OCI-LY7 (cell line): Measurements from ENCODE around the gene ZEB1.

ENCODE experiments used
- EZH2phosphoT487 ChIP-seq: fragments of 200-600 bp; sonication (generic); IDR thresholded peaks from 2 replicates; pipeline ENCODE4 v1.6.1; 2018; ENCODE audit warnings: low read depth, borderline replicate concordance, mild to moderate bottlenecking, mixed run types, antibody characterized with exemption, low read length, moderate library complexity, mixed read lengths
- TF ChIP-seq, protein P1 (sequence below): fragments of 200-600 bp; sonication (generic); conservative IDR thresholded peaks from 2 replicates; pipeline ENCODE4 v1.5.1; 2014; ENCODE audit warnings: mild to moderate bottlenecking, antibody characterized with exemption, low read length, moderate library complexity, mixed read lengths

DNA sequence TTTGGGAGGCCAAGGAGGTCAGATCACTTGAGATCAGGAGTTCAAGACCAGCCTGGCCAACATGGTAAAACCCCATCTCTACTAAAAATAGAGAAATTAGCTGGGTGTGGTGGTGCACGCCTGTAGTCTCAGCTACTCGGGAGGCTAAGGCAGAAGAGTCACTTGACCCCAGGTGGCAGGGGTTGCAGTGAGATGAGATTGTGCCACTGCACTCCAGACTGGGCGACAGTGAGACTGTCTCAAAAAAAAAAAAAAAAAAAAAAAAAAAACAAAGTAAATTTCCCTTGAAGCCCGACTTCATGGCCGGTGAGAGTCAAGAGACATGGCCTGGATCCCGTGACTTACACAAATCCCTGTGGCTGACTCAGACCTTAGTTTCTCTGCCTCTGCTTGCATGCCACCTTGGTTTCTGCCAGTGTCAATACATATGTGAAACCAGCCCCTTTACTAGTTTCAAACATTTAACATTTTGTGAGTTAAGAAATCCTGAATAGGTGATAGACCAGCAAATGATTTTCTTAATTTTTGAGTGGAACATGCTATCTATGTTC lies 62.8 kb downstream of the ZEB1 start:
- TF ChIP-seq, protein P1, sequence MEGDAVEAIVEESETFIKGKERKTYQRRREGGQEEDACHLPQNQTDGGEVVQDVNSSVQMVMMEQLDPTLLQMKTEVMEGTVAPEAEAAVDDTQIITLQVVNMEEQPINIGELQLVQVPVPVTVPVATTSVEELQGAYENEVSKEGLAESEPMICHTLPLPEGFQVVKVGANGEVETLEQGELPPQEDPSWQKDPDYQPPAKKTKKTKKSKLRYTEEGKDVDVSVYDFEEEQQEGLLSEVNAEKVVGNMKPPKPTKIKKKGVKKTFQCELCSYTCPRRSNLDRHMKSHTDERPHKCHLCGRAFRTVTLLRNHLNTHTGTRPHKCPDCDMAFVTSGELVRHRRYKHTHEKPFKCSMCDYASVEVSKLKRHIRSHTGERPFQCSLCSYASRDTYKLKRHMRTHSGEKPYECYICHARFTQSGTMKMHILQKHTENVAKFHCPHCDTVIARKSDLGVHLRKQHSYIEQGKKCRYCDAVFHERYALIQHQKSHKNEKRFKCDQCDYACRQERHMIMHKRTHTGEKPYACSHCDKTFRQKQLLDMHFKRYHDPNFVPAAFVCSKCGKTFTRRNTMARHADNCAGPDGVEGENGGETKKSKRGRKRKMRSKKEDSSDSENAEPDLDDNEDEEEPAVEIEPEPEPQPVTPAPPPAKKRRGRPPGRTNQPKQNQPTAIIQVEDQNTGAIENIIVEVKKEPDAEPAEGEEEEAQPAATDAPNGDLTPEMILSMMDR = no peak
- no peak for TF ChIP-seq EZH2phosphoT487
